A549 treated with CpdA at 1 μM for 4 hours (cell line): ENCODE data around the gene ADH1A. TPM values are rescaled to one million over a fixed set of nuclear protein-coding genes. Genes with fewer than 3 reads are reported as not detected.

Source experiments
- total RNA-seq: library from RNA; stranded (reverse); fragments of 200-300 nt; extraction: Qiagen RNA extraction; gene quantifications from 5 replicates; pipeline ENCODE4 v1.2.3, GENCODE V29; 2022; ENCODE audit warnings: low read depth

The ADH1A gene
- not detected in 5 replicates for total RNA-seq

DNA sequence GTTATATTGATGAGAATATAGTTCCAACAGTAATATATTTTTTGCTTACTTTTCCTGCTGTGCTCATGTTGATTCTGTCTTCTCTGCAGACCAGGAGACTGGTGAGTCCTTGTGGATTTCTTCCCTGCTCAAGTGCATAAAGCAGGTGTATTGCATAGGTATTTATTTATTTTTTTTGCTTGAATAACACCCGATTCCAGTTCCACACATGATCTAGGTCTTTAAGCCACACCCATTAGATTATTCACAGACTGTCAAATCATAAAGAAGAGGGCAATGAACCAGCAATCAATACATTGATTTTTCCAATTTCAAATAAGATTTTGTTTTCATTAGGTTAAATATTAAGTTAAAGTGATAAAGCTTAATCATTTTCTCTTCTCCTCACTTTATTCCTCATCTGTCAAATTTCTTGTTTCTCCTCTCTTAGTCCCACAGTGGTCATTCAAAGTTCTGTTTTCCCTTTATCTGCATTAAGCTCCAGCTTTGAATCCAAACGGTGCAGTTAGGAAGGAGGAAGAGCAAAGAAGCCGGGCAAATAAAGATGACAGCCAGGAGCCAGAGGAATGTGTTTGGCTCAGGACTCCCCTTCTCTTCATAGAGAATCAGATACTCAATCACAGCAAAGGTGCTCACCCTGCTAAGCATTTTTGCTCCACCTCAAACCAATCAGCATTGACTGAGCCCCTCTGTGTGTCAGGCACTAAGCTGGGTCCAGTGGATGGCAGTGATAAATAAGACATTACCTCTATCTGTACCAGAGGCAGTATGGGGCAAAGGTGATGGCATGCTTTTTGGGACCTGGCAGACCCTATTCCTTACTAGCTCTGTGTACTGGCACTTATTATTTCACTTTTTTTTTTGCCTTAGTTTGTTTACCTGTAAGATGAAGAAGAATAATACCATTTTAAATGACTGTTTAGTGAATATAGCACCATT is at the start of gene ADH1A:
ADH1A (minus strand) TSS at position 138 of the 939 bp plus-strand sequence; CDS start at position 67, 71 bp downstream.

DNA sequence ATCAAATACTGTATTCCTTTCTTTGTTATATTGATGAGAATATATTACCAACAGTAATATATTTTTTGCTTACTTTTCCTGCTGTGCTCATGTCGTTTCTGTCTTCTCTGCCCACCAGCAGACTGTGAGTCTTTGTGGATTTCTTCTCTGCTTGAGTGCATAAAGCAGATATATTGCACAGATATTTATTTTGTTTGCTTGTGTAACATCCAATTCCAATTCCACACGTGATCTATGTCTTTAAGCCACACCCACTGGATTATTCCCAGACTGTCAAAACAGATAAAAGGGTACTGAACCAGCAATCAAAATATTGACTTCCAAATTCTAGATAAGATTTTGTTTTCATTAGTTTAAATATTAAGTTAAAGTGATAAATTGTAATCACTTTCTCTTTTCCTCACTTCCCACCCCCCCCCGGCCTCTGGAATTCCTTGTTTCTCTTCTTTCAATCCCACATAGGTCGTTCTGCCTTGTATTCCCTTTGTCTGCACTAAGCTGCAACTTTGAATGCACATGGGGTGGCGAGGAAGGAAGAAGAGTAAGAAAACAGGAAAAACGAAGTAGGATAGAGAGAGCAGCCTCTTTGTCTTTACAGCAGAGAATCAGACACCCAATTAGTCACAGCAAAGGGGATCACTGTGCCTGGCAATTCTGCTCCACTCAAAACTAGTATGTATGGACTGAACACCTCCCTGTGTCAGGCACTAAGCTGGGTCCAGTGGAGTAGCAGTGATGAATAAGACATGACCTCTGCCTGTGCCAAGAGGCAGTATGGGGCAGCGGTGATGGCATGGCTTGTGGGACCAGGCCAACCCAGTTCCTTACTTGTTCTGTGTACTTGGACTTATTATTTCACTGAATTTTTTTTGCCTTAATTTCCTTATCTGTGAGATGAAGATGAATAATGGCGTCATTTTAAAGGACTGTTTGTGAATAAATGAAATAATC is 30.7 kb upstream of the ADH1A start, which contains the start of gene ADH1B:
ADH1B (minus strand) TSS at position 161 of the 951 bp plus-strand sequence; CDS start at position 91, 70 bp downstream.

Other genes starting within 250 kb of the ADH1A start
- 97.0 to 143 TPM (median 105 TPM) in 5 replicates for gene ADH5, start 202.2 kb downstream of the ADH1A start, total RNA-seq
- gene ADH4, start 146.7 kb downstream of the ADH1A start, total RNA-seq, result not detected in 5 replicates
- not detected in 5 replicates for gene ADH6, start 71.7 kb downstream of the ADH1A start, total RNA-seq
- gene ADH1B, start 30.4 kb upstream of the ADH1A start, total RNA-seq, result not detected in 5 replicates
- gene ADH1C, start 61.8 kb upstream of the ADH1A start, total RNA-seq, result not detected in 5 replicates
- not detected in 5 replicates for gene ADH7, start 144.4 kb upstream of the ADH1A start, total RNA-seq
- gene C4orf17, start 220.0 kb upstream of the ADH1A start, total RNA-seq, result not detected in 5 replicates